Uterus (tissue), 4 donors: ENCODE data around the gene ASPSCR1. TPM values are rescaled to one million over a fixed set of nuclear protein-coding genes. Genes with fewer than 3 reads are reported as not detected.

ENCODE experiments used
- DNase-seq, 2 donors: peaks; one replicate each; pipeline ENCODE4 v3.0.0-alpha.2; 2019 to 2020
- H3K27ac ChIP-seq, 2 donors: fragments of 200-600 bp; sonication (generic); 1 replicate in 1 of 2; 2 replicates in 1 of 2; pipeline ENCODE4 v1.5.1; 2016 to 2018
- H3K27me3 ChIP-seq, 2 donors: fragments of 200-600 bp; sonication (generic); one replicate each; pipeline ENCODE4 v1.5.1; 2018 to 2019; ENCODE audit warnings: control low read depth in 1 of 2
- H3K36me3 ChIP-seq, 2 donors: fragments of 200-600 bp; sonication (generic); one replicate each; pipeline ENCODE4 v1.5.1; 2019; ENCODE audit warnings: control low read depth in 1 of 2
- H3K4me1 ChIP-seq, 2 donors: fragments of 200-600 bp; sonication (generic); one replicate each; pipeline ENCODE4 v1.5.1; 2018 to 2019; ENCODE audit warnings: control low read depth in 1 of 2
- H3K4me3 ChIP-seq, 2 donors: fragments of 200-600 bp; sonication (generic); 1 replicate in 1 of 2; 2 replicates in 1 of 2; pipeline ENCODE4 v1.5.1; 2018 to 2019; ENCODE audit warnings: mild to moderate bottlenecking in 1 of 2
- H3K9me3 ChIP-seq, 2 donors: fragments of 200-600 bp; sonication (generic); one replicate each; pipeline ENCODE4 v1.5.1; 2019; ENCODE audit warnings: control low read depth in 1 of 2
- POLR2A ChIP-seq, 2 donors: fragments of 450-650 bp; IDR thresholded peaks; one replicate each; pipeline ENCODE4 v1.6.1; 2016; ENCODE audit warnings: antibody characterized with exemption in 2 of 2, mild to moderate bottlenecking in 1 of 2, moderate library complexity in 1 of 2
- intact Hi-C: fragments of 100-400 bp; cut with DNase I; formaldehyde crosslinking; loops from one replicate; pipeline ENCODE4 v1.15.1; 2023; ENCODE audit warnings: low total_unique reads
- total RNA-seq, 4 donors: library from RNA; depleted of rRNA in 3 of 4; stranded (reverse); fragments of >200 nt in 3 of 4; gene quantifications; one replicate each; pipeline versions ENCODE4 v1.1.0 to v1.2.4, GENCODE V29; 2014 to 2023
- TF ChIP-seq, protein P1 (sequence below), 4 experiments: fragments of 200-600 bp in 2 of 4; fragments of 450-650 bp in 2 of 4; sonication (generic) in 2 of 4; IDR thresholded peaks; one replicate each; pipeline ENCODE4 v1.5.1; 2016 to 2019; ENCODE audit warnings: antibody characterized with exemption in 4 of 4, mild to moderate bottlenecking in 2 of 4, moderate library complexity in 1 of 4
- donor health status: DM: yes; HTN: yes; CAD: no.

ASPSCR1 gene
- total RNA-seq, 4 donors from 2014 or later: 3.5 to 34.2 (median 13.6) TPM

DNA sequence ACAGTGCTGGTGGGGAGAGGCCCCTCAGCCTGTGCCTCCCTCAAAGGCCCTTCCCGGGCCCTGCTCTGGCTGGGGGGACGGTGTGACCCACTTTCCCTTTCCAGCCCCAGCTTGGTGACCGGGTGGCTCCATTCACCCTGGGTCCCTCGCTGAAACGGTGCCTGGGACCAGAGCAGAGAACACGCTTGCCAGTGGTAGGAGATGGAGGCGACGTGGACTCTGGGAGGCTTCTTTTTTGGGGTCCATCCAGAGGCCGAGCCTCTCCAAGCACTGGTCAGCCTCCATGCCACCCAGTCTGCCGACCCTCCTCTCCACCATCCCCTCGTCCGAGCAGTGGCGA is 37.5 kb downstream of the ASPSCR1 start:
- Histone ChIP-seq H3K27ac (no peak overlapping the region), H3K36me3 (no peaks in the 10 kb centered on the region), H3K4me1 (no peaks in the 10 kb centered on the region), H3K9me3 (no peaks in the 10 kb centered on the region), H3K4me3 (no peak overlapping the region), H3K27me3 (no peaks in the 10 kb centered on the region)
- DNase-seq: no peak
- intact Hi-C loops: loop anchor here (5.0 kb wide), 1 partner anchor 53 kb away; the partner anchor contains the start of gene NOTUM
- TF ChIP-seq, protein P1, sequence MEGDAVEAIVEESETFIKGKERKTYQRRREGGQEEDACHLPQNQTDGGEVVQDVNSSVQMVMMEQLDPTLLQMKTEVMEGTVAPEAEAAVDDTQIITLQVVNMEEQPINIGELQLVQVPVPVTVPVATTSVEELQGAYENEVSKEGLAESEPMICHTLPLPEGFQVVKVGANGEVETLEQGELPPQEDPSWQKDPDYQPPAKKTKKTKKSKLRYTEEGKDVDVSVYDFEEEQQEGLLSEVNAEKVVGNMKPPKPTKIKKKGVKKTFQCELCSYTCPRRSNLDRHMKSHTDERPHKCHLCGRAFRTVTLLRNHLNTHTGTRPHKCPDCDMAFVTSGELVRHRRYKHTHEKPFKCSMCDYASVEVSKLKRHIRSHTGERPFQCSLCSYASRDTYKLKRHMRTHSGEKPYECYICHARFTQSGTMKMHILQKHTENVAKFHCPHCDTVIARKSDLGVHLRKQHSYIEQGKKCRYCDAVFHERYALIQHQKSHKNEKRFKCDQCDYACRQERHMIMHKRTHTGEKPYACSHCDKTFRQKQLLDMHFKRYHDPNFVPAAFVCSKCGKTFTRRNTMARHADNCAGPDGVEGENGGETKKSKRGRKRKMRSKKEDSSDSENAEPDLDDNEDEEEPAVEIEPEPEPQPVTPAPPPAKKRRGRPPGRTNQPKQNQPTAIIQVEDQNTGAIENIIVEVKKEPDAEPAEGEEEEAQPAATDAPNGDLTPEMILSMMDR (IDR thresholded peaks at IDR 0.05): no peak
- TF ChIP-seq POLR2A (IDR thresholded peaks at IDR 0.05): no peak

DNA sequence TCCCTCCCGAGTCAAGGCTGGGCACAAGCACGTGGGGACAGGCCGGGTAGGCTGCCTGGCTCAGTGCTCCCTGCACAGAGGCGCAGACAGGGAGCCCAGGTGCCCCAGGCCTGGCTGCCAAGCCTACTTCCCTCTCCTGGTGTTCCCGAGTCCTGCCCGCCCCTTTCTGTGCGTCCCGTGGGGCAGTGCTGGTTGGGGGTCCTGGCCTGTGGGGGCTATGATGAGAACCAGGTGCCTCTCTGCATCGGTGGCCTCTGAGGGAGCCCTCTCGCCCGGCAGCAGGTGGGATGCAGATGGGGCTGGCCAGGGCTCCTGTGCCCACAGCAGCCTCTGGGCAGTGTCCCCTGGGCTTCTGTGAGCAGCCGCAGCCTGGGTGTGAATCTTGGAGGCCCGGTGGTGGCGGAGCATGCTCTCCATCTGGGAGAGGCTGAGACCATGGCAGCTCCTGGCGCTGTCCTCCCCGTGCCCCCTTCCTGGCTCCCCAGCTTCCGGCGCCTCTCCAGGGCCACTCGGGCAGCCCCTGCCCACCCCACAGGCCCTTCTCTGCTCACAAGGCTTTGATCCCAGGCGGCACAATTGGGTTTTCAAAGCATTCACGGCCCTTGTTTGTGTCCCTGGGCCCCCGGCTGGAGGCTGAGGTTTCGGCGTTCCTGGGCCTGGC is 38.0 kb downstream of the ASPSCR1 start:
- H3K9me3 ChIP-seq: no peaks in the 10 kb centered on the region
- no peaks in the 10 kb centered on the region for H3K36me3 ChIP-seq
- no peak for DNase-seq
- no peaks in the 10 kb centered on the region for H3K4me1 ChIP-seq
- no peaks in the 10 kb centered on the region for H3K27me3 ChIP-seq
- H3K27ac ChIP-seq: no peak overlapping the region
- TF ChIP-seq POLR2A (IDR thresholded peaks at IDR 0.05): no peak
- TF ChIP-seq, protein P1 (IDR thresholded peaks at IDR 0.05): no peak
- intact Hi-C loops: loop anchor here (5.0 kb wide), 1 partner anchor 53 kb away; the partner anchor contains the start of gene NOTUM
- no peak overlapping the region for H3K4me3 ChIP-seq

DNA sequence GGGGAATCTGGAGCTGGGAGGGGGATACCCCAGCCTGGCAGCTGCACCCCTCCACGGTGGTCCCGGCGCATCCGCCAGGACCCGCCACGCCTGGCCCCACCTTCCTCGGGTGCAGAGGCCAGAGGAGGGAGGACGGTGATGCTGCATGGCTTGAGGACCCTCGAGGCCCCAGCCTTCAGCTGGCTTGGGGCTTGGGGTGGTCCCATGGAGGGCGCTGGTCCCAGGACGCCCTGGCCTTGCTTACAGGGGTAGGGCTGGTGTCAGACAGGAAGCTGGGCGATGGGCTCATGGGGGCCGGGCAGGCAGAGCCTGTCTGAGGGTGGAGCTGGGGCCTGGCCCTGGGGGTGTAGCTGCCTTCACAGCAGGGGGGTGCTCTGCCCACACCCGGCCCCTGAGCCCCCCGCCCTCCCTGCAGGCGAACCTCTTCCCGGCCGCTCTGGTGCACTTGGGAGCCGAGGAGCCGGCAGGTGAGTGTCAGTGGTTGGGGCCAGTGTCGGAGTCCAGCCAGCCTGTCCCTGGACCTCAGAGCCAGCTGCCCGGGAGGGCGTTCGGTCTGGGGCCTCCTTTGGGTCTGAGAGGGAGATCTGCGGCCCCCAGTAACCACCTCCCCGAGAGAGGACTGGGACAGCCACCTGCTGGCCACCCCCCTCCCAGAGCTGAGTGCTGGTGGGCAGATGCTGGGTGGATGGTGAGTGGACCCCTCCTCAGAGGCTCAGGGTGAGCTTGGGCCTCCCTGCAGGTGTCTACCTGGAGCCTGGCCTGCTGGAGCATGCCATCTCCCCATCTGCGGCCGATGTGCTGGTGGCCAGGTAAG is 38.8 kb downstream of the ASPSCR1 start:
- Histone ChIP-seq H3K27ac (no peak overlapping the region), H3K4me1 (peaks cover 0 to 1% of the 10 kb centered on the region in 2 donors), H3K36me3 (no peaks in the 10 kb centered on the region), H3K9me3 (no peaks in the 10 kb centered on the region), H3K27me3 (no peaks in the 10 kb centered on the region), H3K4me3 (no peak overlapping the region)
- intact Hi-C loops: loop anchor here (5.0 kb wide), 1 partner anchor 54 kb away; the partner anchor contains the start of gene NOTUM
- TF ChIP-seq, protein P1 (IDR thresholded peaks at IDR 0.05): no peak
- no peak for TF ChIP-seq POLR2A (IDR thresholded peaks at IDR 0.05)
- no peak for DNase-seq

DNA sequence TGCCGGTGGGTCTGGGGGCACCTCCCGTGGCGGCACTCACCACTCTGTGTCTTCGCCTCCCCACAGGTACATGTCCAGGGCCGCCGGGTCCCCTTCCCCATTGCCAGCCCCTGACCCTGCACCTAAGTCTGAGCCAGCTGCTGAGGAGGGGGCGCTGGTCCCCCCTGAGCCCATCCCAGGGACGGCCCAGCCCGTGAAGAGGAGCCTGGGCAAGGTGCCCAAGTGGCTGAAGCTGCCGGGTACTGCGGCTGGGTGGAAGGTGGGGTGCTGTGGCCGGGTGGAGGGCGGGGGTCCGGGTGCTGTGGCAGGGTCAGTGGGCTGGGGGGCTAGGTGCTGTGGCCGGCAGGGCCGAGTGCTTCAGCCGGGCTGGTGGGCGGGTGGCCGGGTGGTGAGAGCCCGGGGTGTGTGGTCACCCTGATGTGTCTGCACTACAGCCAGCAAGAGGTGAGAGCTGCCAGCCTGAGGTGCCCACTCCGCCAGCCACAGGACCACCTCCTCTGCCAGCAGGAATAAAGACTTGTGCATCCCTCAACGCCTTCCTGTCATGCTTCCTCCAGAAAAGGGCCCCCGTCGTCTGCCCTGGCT is 39.5 kb downstream of the ASPSCR1 start:
- TF ChIP-seq, protein P1 (IDR thresholded peaks at IDR 0.05): no peak
- TF ChIP-seq POLR2A (IDR thresholded peaks at IDR 0.05): no peak
- Histone ChIP-seq H3K36me3 (no peaks in the 10 kb centered on the region), H3K4me1 (peaks cover 0 to 8% of the 10 kb centered on the region in 2 donors), H3K27ac (no peak overlapping the region), H3K27me3 (no peaks in the 10 kb centered on the region), H3K9me3 (no peaks in the 10 kb centered on the region), H3K4me3 (no peak overlapping the region)
- intact Hi-C loops: loop anchor here (5.0 kb wide), 1 partner anchor 55 kb away; the partner anchor contains the start of gene NOTUM
- DNase-seq: no peak
